HG03139 (cell line): Measurements from ENCODE around the gene SPINT1.

Source experiments
- ATAC-seq: cut with Tn5 transposase; IDR thresholded peaks from one replicate; pipeline ENCODE4 v1.9.1; 2021; ENCODE audit not compliant: unreplicated experiment

Gene SPINT1

GRCh38 chr15:40829115-40829514 is 14.7 kb upstream of the SPINT1 start:
- no peak for ATAC-seq

GRCh38 chr15:40830884-40831283 is 13.0 kb upstream of the SPINT1 start:
- ATAC-seq = no peak

- ATAC-seq = no peak
These were observed 12.0 kb upstream of the SPINT1 start for GRCh38 chr15:40831861-40832260.

GRCh38 chr15:40832903-40833302 is 10.9 kb upstream of the SPINT1 start:
- no peak for ATAC-seq

GRCh38 chr15:40836020-40836419 is 7.8 kb upstream of the SPINT1 start:
- no peak for ATAC-seq

- ATAC-seq = no peak
These were observed 5.1 kb upstream of the SPINT1 start for GRCh38 chr15:40838756-40839155.

GRCh38 chr15:40841741-40842140 is 2.1 kb upstream of the SPINT1 start:
- no peak for ATAC-seq

GRCh38 chr15:40843261-40843884 is 475 bp upstream of the SPINT1 start:
- ATAC-seq = no peak

- no peak for ATAC-seq
These were observed 815 bp downstream of the SPINT1 start for GRCh38 chr15:40844696-40845030.

- no peak for ATAC-seq
These were observed 1.2 kb downstream of the SPINT1 start for GRCh38 chr15:40845036-40845435.

- ATAC-seq = no peak
These were observed 1.9 kb downstream of the SPINT1 start for GRCh38 chr15:40845511-40846284.

GRCh38 chr15:40846841-40847222 is 3.0 kb downstream of the SPINT1 start:
- no peak for ATAC-seq

- peak; percentile 51 for ATAC-seq
These were observed 3.5 kb downstream of the SPINT1 start for GRCh38 chr15:40847223-40847961.

- no peak for ATAC-seq
These were observed 6.8 kb downstream of the SPINT1 start for GRCh38 chr15:40850576-40851112.

GRCh38 chr15:40852529-40852928 is 8.7 kb downstream of the SPINT1 start:
- no peak for ATAC-seq

GRCh38 chr15:40853241-40853890 is 9.5 kb downstream of the SPINT1 start:
- ATAC-seq = no peak

- ATAC-seq = no peak
These were observed 10.3 kb downstream of the SPINT1 start for GRCh38 chr15:40854161-40854560.

GRCh38 chr15:40855706-40856234 is 11.9 kb downstream of the SPINT1 start:
- ATAC-seq = no peak

GRCh38 chr15:40856746-40857145 is 12.9 kb downstream of the SPINT1 start:
- ATAC-seq = no peak

GRCh38 chr15:40857601-40858341 is 13.9 kb downstream of the SPINT1 start:
- ATAC-seq = no peak
